ENCODE measurements around the gene PTPRN2. TPM values are rescaled to one million over a fixed set of nuclear protein-coding genes. Genes with fewer than 3 reads are reported as not detected.
A peak's percentile ranks its signal among the peaks of the same experiment; 100 is the strongest.

Gene PTPRN2
- total and polyA plus RNA-seq, 2 of the 13 experiments (the other 11 are each of a cell fraction or from before 2014, with no cell fraction given), result 2.5 to 24.2 TPM

DNA sequence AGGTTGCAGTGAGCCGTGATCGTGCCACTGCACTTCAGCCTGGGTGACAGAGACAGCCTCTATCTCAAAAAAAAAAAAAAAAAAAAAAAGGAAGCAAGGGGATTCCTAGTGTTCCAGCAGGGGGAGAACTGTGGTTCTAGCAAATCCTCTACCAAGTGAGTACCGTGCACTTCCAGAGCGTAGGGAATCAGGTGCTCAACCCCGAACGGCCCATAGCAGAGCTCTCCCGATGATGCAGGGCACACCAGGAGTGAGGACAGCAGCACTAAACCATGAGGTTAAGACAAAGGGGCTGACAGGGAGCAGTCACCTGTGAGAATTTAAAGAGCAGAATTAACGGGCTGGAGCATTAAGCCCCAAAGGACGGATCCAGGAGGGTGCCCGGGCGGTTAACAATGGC is 173.6 kb downstream of the PTPRN2 start:
- BruUV-seq (replicated peaks), result no TSS peak
- ChIA-PET CTCF (ENCODE audit: low intra/inter-chr PET ratio, low total read pairs) (no interaction called here), POLR2A (interaction anchor here (0.7 kb wide), 1 partner anchor 23 kb away, joined by 4 read pairs; no protein-coding TSS in a partner anchor)
- H2AFZ ChIP-seq (ENCODE audit: low read length), result no peak overlapping the region
- H3K4me3 ChIP-seq (replicated peaks in 1 of 3; ENCODE audit: insufficient read depth in 1 of 3, low read depth in 2 of 3, low read length in 3 of 3), result no peak overlapping the region
- TF ChIP-seq NFE2L2 (IDR thresholded peaks at IDR 0.05; ENCODE audit: low read length), result no peak
- TF ChIP-seq, protein P1, sequence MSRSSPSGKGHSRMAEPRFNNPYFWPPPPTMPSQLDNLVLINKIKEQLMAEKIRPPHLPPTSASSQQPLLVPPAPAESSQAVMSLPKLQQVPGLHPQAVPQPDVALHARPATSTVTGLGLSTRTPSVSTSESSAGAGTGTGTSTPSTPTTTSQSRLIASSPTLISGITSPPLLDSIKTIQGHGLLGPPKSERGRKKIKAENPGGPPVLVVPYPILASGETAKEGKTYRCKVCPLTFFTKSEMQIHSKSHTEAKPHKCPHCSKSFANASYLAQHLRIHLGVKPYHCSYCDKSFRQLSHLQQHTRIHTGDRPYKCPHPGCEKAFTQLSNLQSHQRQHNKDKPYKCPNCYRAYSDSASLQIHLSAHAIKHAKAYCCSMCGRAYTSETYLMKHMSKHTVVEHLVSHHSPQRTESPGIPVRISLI (CRISPR knock-in tag; IDR thresholded peaks at IDR 0.05; ENCODE audit: borderline replicate concordance), result peak; percentile 71; the same call in 1 of the 2 replicates
- TF ChIP-seq, protein P2, sequence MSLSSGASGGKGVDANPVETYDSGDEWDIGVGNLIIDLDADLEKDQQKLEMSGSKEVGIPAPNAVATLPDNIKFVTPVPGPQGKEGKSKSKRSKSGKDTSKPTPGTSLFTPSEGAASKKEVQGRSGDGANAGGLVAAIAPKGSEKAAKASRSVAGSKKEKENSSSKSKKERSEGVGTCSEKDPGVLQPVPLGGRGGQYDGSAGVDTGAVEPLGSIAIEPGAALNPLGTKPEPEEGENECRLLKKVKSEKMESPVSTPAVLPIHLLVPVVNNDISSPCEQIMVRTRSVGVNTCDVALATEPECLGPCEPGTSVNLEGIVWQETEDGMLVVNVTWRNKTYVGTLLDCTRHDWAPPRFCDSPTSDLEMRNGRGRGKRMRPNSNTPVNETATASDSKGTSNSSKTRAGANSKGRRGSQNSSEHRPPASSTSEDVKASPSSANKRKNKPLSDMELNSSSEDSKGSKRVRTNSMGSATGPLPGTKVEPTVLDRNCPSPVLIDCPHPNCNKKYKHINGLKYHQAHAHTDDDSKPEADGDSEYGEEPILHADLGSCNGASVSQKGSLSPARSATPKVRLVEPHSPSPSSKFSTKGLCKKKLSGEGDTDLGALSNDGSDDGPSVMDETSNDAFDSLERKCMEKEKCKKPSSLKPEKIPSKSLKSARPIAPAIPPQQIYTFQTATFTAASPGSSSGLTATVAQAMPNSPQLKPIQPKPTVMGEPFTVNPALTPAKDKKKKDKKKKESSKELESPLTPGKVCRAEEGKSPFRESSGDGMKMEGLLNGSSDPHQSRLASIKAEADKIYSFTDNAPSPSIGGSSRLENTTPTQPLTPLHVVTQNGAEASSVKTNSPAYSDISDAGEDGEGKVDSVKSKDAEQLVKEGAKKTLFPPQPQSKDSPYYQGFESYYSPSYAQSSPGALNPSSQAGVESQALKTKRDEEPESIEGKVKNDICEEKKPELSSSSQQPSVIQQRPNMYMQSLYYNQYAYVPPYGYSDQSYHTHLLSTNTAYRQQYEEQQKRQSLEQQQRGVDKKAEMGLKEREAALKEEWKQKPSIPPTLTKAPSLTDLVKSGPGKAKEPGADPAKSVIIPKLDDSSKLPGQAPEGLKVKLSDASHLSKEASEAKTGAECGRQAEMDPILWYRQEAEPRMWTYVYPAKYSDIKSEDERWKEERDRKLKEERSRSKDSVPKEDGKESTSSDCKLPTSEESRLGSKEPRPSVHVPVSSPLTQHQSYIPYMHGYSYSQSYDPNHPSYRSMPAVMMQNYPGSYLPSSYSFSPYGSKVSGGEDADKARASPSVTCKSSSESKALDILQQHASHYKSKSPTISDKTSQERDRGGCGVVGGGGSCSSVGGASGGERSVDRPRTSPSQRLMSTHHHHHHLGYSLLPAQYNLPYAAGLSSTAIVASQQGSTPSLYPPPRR (CRISPR knock-in tag; IDR thresholded peaks at IDR 0.05; ENCODE audit: borderline replicate concordance), result no peak
- H3K36me3 ChIP-seq (replicated peaks in 1 of 2; ENCODE audit: control insufficient read depth in 1 of 2, insufficient read depth in 2 of 2, low read length in 2 of 2), result no peaks in the 10 kb centered on the region; a peak in 1 of 5 replicates
- ATAC-seq (peak; percentile 34), FAIRE-seq (no peak), DNase-seq (ENCODE audit: low spot score) (no peak)
- WGBS (ENCODE audit: low lambda C conversion rate), result 91% methylated on average over 11 of the region's 11 CpGs
- H3K4me1 ChIP-seq (ENCODE audit: insufficient read depth, low read length), result no peaks in the 10 kb centered on the region
- peaks cover 73% of the 10 kb centered on the region; the same call in 1 of the 2 replicates for H4K20me1 ChIP-seq (ENCODE audit: insufficient read depth, low read length)
- H3K9ac ChIP-seq (ENCODE audit: insufficient read depth, low read depth, low read length), result no peak overlapping the region
- H3K79me2 ChIP-seq (ENCODE audit: insufficient read depth, low read length), result no peaks in the 10 kb centered on the region
- intact Hi-C loops (cut with micrococcal nuclease; ENCODE audit: unreplicated experiment) (no loop called here), in situ Hi-C loops (cut with HindIII; ENCODE audit: extremely low pct_ligation_motif_present, low pct_unique_long_range_greater_than_20kb) (no loop called here)
- no peaks in the 10 kb centered on the region for H3K9me3 ChIP-seq (ENCODE audit: low read length)
- H3K4me2 ChIP-seq (ENCODE audit: low read depth, low read length), result no peak overlapping the region
- 0 out of 5 replicates have a peak, but pooled peaks cover 0 to 1% of the 10 kb centered on the region in 2 experiments for H3K27me3 ChIP-seq (ENCODE audit: control insufficient read depth in 1 of 2, insufficient read depth in 2 of 2, low read length in 2 of 2)
- H3K27ac ChIP-seq (ENCODE audit: extremely low read length, insufficient read depth, low read length), result no peak overlapping the region
